ENCODE data around the gene ODF4.

Gene ODF4

DNA sequence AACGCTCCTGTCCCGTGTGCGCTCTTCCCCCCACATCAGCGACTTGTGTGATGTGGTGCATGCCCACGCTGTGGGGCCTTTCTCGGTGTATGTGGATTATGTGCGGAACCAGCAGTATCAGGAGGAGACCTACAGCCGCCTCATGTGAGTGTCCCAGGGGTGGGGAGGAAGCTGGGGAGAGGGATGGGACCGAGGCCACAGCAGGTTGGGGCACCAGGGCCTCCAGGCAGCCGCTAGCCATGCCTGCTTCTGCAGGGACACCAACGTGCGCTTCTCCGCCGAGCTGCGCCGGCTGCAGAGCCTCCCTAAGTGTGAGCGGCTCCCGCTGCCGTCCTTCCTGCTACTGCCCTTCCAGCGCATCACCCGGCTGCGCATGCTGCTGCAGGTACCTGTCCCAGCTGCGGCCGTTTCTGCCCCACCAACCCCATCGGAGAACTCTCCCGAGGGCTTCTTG, 23.8 kb upstream of the ODF4 start:
- TF ChIP-seq, protein P1, sequence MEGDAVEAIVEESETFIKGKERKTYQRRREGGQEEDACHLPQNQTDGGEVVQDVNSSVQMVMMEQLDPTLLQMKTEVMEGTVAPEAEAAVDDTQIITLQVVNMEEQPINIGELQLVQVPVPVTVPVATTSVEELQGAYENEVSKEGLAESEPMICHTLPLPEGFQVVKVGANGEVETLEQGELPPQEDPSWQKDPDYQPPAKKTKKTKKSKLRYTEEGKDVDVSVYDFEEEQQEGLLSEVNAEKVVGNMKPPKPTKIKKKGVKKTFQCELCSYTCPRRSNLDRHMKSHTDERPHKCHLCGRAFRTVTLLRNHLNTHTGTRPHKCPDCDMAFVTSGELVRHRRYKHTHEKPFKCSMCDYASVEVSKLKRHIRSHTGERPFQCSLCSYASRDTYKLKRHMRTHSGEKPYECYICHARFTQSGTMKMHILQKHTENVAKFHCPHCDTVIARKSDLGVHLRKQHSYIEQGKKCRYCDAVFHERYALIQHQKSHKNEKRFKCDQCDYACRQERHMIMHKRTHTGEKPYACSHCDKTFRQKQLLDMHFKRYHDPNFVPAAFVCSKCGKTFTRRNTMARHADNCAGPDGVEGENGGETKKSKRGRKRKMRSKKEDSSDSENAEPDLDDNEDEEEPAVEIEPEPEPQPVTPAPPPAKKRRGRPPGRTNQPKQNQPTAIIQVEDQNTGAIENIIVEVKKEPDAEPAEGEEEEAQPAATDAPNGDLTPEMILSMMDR (IDR thresholded peaks at IDR 0.05; ENCODE audit: insufficient read depth, missing control alignments), result no peak
- FAIRE-seq (no peak), DNase-seq (ENCODE audit: insufficient read length, low spot score) (no peak)

DNA sequence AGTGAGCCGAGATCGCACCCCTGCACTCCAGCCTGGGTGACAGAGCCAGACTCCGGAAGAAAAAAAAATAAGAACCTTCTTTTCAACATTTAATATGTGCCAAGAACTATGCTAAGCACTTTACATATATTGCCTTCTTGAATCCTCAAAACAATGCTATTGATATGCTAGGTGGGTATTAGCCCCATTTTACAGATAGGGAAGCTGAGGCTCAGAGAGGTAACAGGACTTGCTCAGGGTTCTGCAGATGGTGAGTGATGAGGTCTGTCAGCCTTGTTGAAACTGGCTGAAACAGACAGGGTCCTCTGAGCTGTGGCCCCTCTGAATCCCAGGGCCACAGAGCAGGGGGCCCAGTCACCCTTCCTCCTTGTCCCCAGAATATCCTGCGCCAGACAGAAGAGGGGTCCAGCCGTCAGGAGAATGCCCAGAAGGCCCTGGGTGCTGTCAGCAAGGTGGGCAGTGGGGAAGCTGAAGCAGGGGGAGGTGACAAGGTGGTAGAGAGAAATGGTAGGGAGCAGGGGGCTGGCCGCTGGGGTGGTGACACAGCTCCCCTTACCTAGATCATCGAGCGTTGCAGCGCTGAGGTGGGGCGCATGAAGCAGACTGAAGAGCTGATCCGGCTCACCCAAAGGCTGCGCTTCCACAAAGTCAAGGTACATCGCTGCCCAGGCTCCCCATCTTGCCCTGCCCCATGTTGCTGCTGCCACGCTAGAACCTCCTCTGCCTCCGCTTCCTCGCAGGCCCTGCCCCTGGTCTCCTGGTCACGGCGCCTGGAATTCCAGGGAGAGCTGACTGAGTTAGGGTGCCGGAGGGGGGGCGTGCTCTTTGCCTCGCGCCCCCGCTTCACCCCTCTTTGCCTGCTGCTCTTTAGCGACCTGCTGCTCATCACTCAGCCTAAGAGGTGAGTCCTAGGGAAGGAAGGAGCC, 21.4 kb upstream of the ODF4 start:
- FAIRE-seq (no peak), DNase-seq (ENCODE audit: insufficient read length, low spot score) (no peak)
- TF ChIP-seq, protein P1 (IDR thresholded peaks at IDR 0.05; ENCODE audit: insufficient read depth, missing control alignments), result no peak

DNA sequence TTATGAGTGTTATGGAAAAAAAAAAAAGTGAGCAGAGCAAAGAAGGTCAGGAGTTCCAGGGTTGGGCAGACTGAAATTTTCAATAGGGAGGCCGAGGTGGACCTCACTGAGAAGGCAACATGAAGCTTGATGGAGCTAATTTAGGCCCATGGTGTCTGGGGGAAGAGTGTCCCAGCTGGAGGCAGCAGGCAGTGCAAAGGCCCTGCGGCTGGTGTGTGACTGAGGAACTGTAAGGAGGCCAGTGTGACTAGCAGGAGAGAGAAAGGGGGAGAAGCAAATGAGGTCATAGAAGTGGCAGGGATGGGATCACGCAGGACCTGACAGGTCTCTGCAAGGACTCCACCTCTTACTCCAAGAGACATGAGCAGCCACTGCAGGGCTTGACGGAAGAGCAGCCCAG, 19.4 kb upstream of the ODF4 start:
- FAIRE-seq (no peak), DNase-seq (ENCODE audit: insufficient read length, low spot score) (no peak)
- TF ChIP-seq, protein P1 (IDR thresholded peaks at IDR 0.05; ENCODE audit: insufficient read depth, missing control alignments), result no peak

DNA sequence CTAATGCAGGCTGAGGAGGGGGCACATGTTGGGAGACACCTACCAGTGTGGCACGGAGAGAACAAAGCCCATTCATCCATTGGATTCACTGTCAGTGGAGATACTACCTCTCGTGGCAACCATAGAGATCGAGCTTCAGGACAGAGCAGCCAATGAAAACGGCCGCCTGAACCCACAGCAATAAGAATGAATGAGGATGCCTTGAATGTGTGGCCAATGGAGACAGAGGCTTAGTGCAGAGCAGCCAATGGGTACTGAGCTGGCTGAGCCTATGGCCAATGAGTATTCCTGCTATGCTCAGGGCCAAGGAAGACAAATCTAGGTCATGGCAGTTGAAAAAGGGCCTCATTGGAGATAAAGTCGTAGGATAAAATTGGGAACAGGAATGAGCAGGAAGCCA, 18.6 kb upstream of the ODF4 start:
- TF ChIP-seq, protein P1 (IDR thresholded peaks at IDR 0.05; ENCODE audit: insufficient read depth, missing control alignments), result no peak
- FAIRE-seq, result no peak
- DNase-seq (ENCODE audit: insufficient read length, low spot score), result no peak

DNA sequence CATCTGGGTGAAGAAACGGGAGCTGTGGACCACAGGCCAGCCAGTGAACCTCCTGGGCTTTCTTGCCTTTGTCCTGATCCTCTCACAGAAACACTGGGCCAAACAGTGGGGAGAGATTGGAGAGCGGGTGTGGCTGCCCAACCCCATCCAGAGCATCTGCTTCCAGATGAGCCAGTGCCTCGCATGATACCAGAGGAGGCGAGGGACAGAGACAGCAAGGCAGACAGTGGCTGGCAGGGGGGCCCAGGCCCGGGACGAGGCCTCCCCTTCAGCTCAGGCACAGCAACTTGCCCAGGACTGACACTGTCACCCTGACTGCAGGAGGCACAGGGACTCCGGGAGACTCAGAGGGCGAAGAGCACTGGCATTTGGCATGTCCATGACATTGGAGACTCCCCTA, 17.6 kb upstream of the ODF4 start:
- DNase-seq (ENCODE audit: insufficient read length, low spot score) (no peak), FAIRE-seq (no peak)
- TF ChIP-seq, protein P1 (IDR thresholded peaks at IDR 0.05; ENCODE audit: insufficient read depth, missing control alignments), result no peak

DNA sequence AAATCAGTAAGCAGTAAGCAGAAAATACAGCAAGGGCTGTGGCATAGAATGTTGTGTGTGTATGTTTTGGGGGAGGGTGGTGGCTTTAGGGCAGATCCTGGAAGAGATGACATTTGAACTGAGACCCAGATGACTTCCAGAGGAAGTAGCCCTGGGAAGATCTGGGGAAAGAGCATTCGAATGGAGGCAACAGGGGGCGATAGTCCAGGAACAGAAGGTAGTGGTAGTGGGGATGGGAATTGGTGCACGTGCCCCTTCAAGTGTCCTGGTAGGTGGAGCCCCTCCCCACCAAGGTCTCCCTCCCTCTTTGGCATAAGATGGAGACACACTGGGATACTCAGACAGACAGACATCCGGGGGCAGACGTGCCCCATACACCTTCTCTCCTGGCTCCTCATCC, 15.5 kb upstream of the ODF4 start:
- FAIRE-seq, result no peak
- no peak for DNase-seq (ENCODE audit: insufficient read length, low spot score)
- TF ChIP-seq, protein P1 (IDR thresholded peaks at IDR 0.05; ENCODE audit: insufficient read depth, missing control alignments), result no peak

DNA sequence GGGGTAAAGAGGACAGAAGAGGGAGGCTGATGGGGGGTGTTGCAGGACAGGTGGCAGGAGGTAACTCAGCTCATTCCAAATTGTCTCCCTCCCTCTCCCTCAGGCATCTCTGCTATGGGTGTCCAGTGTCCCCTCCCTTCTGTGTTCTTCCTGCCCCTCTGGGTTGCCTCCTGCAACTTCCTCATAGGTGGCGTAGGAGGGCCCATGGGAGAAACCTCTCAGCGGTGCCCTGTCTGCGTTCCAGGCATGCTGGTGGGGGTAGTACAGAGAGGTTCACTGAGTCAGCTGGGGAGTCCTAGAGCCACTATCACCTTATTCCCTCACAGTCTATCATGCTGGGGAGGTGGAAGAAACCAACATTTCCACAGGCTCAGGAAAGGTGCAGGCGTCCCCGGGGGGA, 14.7 kb upstream of the ODF4 start:
- TF ChIP-seq, protein P1 (IDR thresholded peaks at IDR 0.05; ENCODE audit: insufficient read depth, missing control alignments), result no peak
- DNase-seq (ENCODE audit: insufficient read length, low spot score) (no peak), FAIRE-seq (no peak)
